ENCODE measurements around the gene MYH6.
"Not testable (repeated sequence)": the region's sequence is repeated elsewhere in the genome, so short reads cannot be mapped to it uniquely, and the experiment has no call there.

The MYH6 gene

GRCh38 chr14:23421594-23421993 is 13.5 kb upstream of the MYH6 start:
- Histone ChIP-seq H3K27ac (no peak overlapping the region), H3K36me3 (replicated peaks) (no peaks in the 10 kb centered on the region), H3K4me3 (ENCODE audit: low read depth, low read length) (no peak overlapping the region), H3K27me3 (replicated peaks) (no peaks in the 10 kb centered on the region)
- DNase-seq: no peak
- no peak for TF ChIP-seq CTCF (IDR thresholded peaks at IDR 0.05; ENCODE audit: low read depth, low read length, missing control alignments)
- in situ Hi-C loops (cut with HindIII; ENCODE audit: low pct_ligation_motif_present, low sequenced_read_pairs): no loop called here

GRCh38 chr14:23419646-23420045 is 11.6 kb upstream of the MYH6 start:
- H3K36me3 ChIP-seq (replicated peaks); in situ Hi-C loops (cut with HindIII; ENCODE audit: low pct_ligation_motif_present, low sequenced_read_pairs); H3K4me3 ChIP-seq (ENCODE audit: low read depth, low read length); H3K27ac ChIP-seq; DNase-seq; H3K27me3 ChIP-seq (replicated peaks): not testable (repeated sequence)

GRCh38 chr14:23418021-23418420 is 9.9 kb upstream of the MYH6 start:
- DNase-seq: no peak
- no peak overlapping the region for H3K4me3 ChIP-seq (ENCODE audit: low read depth, low read length)
- H3K27me3 ChIP-seq (replicated peaks): no peaks in the 10 kb centered on the region
- no peak overlapping the region for H3K27ac ChIP-seq
- no peak for TF ChIP-seq CTCF (IDR thresholded peaks at IDR 0.05; ENCODE audit: low read depth, low read length, missing control alignments)
- no peaks in the 10 kb centered on the region for H3K36me3 ChIP-seq (replicated peaks)
- in situ Hi-C loops (cut with HindIII; ENCODE audit: low pct_ligation_motif_present, low sequenced_read_pairs): no loop called here

GRCh38 chr14:23417269-23417668 is 9.2 kb upstream of the MYH6 start:
- H3K27me3 ChIP-seq (replicated peaks); in situ Hi-C loops (cut with HindIII; ENCODE audit: low pct_ligation_motif_present, low sequenced_read_pairs); H3K4me3 ChIP-seq (ENCODE audit: low read depth, low read length); H3K36me3 ChIP-seq (replicated peaks); H3K27ac ChIP-seq; DNase-seq: not testable (repeated sequence)

- no peak for TF ChIP-seq CTCF (IDR thresholded peaks at IDR 0.05; ENCODE audit: low read depth, low read length, missing control alignments)
- no peak overlapping the region for H3K4me3 ChIP-seq (ENCODE audit: low read depth, low read length)
- DNase-seq: no peak
- H3K27me3 ChIP-seq (replicated peaks): no peaks in the 10 kb centered on the region
- no peak overlapping the region for H3K27ac ChIP-seq
- H3K36me3 ChIP-seq (replicated peaks): no peaks in the 10 kb centered on the region
- in situ Hi-C loops (cut with HindIII; ENCODE audit: low pct_ligation_motif_present, low sequenced_read_pairs): no loop called here
Observed at GRCh38 chr14:23416801-23417200, 8.7 kb upstream of the MYH6 start.

- Histone ChIP-seq H3K36me3 (replicated peaks) (no peaks in the 10 kb centered on the region), H3K27me3 (replicated peaks) (no peaks in the 10 kb centered on the region), H3K27ac (no peak overlapping the region), H3K4me3 (ENCODE audit: low read depth, low read length) (no peak overlapping the region)
- in situ Hi-C loops (cut with HindIII; ENCODE audit: low pct_ligation_motif_present, low sequenced_read_pairs): no loop called here
- DNase-seq: no peak
- TF ChIP-seq CTCF (IDR thresholded peaks at IDR 0.05; ENCODE audit: low read depth, low read length, missing control alignments): no peak
Observed at GRCh38 chr14:23415821-23416778, 8.0 kb upstream of the MYH6 start.
